DND-41 (cell line): ENCODE measurements around the gene PTPRG.

ENCODE experiments used
- EZH2 ChIP-seq: IDR thresholded peaks from 3 replicates; pipeline ENCODE4 v1.6.1; 2012; ENCODE audit warnings: borderline replicate concordance, low read depth, mild to moderate bottlenecking, moderate library complexity, low read length, inconsistent platforms; ENCODE audit not compliant: severe bottlenecking
- TF ChIP-seq, protein P1 (sequence below): IDR thresholded peaks from 2 replicates; pipeline ENCODE4 v1.5.1; 2012; ENCODE audit warnings: borderline replicate concordance, low read length, moderate library complexity, mild to moderate bottlenecking; ENCODE audit not compliant: poor library complexity, severe bottlenecking; ENCODE audit errors: extremely low read depth

DNA sequence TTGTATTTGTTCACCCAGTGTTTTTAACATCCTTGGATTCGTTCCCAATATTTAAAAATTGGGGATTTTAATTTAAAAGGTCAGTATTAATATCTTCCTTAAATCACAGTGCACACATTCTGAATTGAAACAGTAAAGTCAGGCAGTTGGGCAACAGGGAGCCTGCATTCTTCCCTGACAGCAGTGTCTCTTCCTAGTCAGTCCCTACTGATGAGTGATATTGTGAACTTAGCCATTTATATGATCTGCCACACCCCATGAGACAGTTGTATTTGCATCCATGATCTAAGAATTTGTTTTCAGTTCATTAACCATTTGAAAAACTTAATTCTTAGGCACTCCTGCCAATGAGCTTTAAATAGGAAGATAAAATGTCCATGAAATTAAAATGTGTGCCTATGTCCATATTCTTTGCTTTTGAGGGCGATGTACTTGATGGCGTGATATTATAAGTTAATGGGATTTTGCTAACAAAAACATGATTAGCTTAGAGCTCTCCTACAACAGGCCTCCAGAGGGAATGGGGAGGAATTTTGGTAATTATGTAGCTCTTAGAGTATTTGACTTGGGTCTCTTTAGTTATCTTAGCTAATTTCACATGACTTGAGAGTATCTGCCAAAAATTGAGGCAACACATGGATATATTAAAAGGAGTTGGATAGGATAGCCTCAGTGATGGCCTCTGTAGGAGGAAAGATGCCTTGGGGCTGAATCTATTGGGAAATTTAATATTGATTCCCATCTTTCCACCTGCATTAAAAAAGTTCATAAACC, 219.3 kb downstream of the PTPRG start:
- TF ChIP-seq, protein P1, sequence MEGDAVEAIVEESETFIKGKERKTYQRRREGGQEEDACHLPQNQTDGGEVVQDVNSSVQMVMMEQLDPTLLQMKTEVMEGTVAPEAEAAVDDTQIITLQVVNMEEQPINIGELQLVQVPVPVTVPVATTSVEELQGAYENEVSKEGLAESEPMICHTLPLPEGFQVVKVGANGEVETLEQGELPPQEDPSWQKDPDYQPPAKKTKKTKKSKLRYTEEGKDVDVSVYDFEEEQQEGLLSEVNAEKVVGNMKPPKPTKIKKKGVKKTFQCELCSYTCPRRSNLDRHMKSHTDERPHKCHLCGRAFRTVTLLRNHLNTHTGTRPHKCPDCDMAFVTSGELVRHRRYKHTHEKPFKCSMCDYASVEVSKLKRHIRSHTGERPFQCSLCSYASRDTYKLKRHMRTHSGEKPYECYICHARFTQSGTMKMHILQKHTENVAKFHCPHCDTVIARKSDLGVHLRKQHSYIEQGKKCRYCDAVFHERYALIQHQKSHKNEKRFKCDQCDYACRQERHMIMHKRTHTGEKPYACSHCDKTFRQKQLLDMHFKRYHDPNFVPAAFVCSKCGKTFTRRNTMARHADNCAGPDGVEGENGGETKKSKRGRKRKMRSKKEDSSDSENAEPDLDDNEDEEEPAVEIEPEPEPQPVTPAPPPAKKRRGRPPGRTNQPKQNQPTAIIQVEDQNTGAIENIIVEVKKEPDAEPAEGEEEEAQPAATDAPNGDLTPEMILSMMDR, result no peak
- no peak for TF ChIP-seq EZH2
